DND-41 (cell line): ENCODE results near the gene C5orf52.

Source experiments
- ATAC-seq: fragments of 200-7000 bp; cut with Tn5 transposase; 3 replicates; pipeline ENCODE4 v1.9.1; 2021; ENCODE audit warnings: low read depth; ENCODE audit not compliant: insufficient read depth
- DNase-seq: peaks from one replicate; pipeline ENCODE4 v3.0.0-alpha.2; 2020
- H2AFZ ChIP-seq: 2 replicates; pipeline ENCODE4 v1.6.0; 2012; ENCODE audit warnings: low read depth, low read length
- H3K27ac ChIP-seq: 2 replicates; pipeline ENCODE4 v1.5.1; 2012; ENCODE audit warnings: low read length, inconsistent platforms
- H3K27me3 ChIP-seq: fragments of 200-600 bp; sonication (generic); 2 replicates; pipeline ENCODE4 v1.6.0; 2012; ENCODE audit warnings: low read length, mild to moderate bottlenecking, inconsistent platforms; ENCODE audit not compliant: insufficient read depth, poor library complexity
- H3K36me3 ChIP-seq: 2 replicates; pipeline ENCODE4 v1.5.1; 2012; ENCODE audit warnings: low read length, inconsistent platforms; ENCODE audit not compliant: insufficient read depth
- H3K4me1 ChIP-seq: 2 replicates; pipeline ENCODE4 v1.5.1; 2012; ENCODE audit warnings: mild to moderate bottlenecking, low read length; ENCODE audit not compliant: insufficient read depth
- H3K4me2 ChIP-seq: 2 replicates; pipeline ENCODE4 v1.6.0; 2012; ENCODE audit warnings: mild to moderate bottlenecking, moderate library complexity, low read length, inconsistent platforms; ENCODE audit not compliant: insufficient read depth
- H3K4me3 ChIP-seq, 2 experiments: fragments of 200-600 bp in 1 of 2; shearing (Covaris generic) in 1 of 2; 2 replicates each; pipeline ENCODE4 v1.5.1; 2012 to 2016; ENCODE audit warnings: inconsistent platforms in 2 of 2, low read length in 2 of 2, mild to moderate bottlenecking in 2 of 2, low read depth in 1 of 2, moderate library complexity in 1 of 2
- H3K79me2 ChIP-seq: 2 replicates; pipeline ENCODE4 v1.6.0; 2012; ENCODE audit warnings: low read length, inconsistent platforms; ENCODE audit not compliant: insufficient read depth
- H3K9ac ChIP-seq: 2 replicates; pipeline ENCODE4 v1.6.0; 2012; ENCODE audit warnings: low read depth, mild to moderate bottlenecking, inconsistent platforms, low read length, moderate library complexity
- H3K9me3 ChIP-seq: 2 replicates; pipeline ENCODE4 v1.5.1; 2012; ENCODE audit warnings: low read length, moderate library complexity, mild to moderate bottlenecking, inconsistent platforms; ENCODE audit not compliant: insufficient read depth, severe bottlenecking
- H4K20me1 ChIP-seq: 2 replicates; pipeline ENCODE4 v1.6.0; 2012; ENCODE audit warnings: low read length; ENCODE audit not compliant: insufficient read depth
- EZH2 ChIP-seq: IDR thresholded peaks from 3 replicates; pipeline ENCODE4 v1.6.1; 2012; ENCODE audit warnings: borderline replicate concordance, low read depth, mild to moderate bottlenecking, moderate library complexity, low read length, inconsistent platforms; ENCODE audit not compliant: severe bottlenecking
- TF ChIP-seq, protein P1 (sequence below): IDR thresholded peaks from 2 replicates; pipeline ENCODE4 v1.5.1; 2012; ENCODE audit warnings: borderline replicate concordance, low read length, moderate library complexity, mild to moderate bottlenecking; ENCODE audit not compliant: poor library complexity, severe bottlenecking; ENCODE audit errors: extremely low read depth

The C5orf52 gene

DNA sequence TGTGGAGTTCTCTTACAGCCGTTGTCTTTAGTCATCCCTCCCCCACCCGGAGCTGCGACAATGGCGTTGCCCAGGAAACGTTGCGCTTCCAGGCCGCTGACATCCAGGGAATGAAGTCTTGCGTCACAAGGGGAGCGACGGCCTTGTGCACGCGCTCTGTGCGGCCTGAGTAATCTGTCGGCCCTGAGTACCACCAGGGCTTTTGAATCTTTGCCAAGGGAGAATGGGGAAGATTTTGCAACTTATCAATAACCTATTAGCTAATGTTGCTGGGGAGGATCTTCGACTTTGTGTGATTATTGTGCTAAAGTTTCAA is 19.0 kb upstream of the C5orf52 start, which contains the start of gene SOX30:
Gene SOX30, minus strand, starts transcription at position 62 of the 316 bp plus-strand sequence. CDS start 360 bp downstream, outside the sequence.
- no peak within 1 kb of the TSS for H3K4me2 ChIP-seq
- no peaks in the 10 kb centered on the region for H3K27me3 ChIP-seq
- DNase-seq (no peak), ATAC-seq (no peak)
- no peak for TF ChIP-seq EZH2
- TF ChIP-seq, protein P1, sequence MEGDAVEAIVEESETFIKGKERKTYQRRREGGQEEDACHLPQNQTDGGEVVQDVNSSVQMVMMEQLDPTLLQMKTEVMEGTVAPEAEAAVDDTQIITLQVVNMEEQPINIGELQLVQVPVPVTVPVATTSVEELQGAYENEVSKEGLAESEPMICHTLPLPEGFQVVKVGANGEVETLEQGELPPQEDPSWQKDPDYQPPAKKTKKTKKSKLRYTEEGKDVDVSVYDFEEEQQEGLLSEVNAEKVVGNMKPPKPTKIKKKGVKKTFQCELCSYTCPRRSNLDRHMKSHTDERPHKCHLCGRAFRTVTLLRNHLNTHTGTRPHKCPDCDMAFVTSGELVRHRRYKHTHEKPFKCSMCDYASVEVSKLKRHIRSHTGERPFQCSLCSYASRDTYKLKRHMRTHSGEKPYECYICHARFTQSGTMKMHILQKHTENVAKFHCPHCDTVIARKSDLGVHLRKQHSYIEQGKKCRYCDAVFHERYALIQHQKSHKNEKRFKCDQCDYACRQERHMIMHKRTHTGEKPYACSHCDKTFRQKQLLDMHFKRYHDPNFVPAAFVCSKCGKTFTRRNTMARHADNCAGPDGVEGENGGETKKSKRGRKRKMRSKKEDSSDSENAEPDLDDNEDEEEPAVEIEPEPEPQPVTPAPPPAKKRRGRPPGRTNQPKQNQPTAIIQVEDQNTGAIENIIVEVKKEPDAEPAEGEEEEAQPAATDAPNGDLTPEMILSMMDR, result no peak
- H3K79me2 ChIP-seq, result no peaks in the 10 kb centered on the region
- no peaks in the 10 kb centered on the region for H3K4me1 ChIP-seq
- no peak within 1 kb of the TSS for H3K27ac ChIP-seq
- no peak within 1 kb of the TSS for H3K9ac ChIP-seq
- no peak within 1 kb of the TSS for H2AFZ ChIP-seq
- peaks cover 14% of the 10 kb centered on the region for H3K9me3 ChIP-seq
- no peaks in the 10 kb centered on the region for H3K36me3 ChIP-seq
- H3K4me3 ChIP-seq, result no peak within 1 kb of the TSS
- H4K20me1 ChIP-seq, result no peaks in the 10 kb centered on the region

DNA sequence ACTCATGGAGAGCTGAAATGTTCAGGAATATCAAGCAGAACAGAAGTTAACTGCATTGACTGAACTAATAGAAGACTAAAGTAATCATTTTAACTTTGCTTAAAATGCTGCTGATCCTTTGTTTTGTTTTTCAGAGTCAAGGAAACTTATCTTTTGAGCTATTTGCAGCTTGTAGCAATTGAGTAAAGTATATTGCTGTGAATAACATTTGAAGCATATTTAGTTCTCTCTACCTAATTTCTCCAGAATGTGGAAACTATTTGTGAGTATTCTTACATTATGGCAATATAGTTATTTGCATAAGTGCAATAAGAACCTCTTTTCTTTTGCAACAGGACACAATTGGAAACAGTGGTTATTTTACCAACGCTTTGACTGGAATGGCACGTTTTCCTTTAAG is 13.8 kb upstream of the C5orf52 start:
- TF ChIP-seq, protein P1, result no peak
- no peak for TF ChIP-seq EZH2

DNA sequence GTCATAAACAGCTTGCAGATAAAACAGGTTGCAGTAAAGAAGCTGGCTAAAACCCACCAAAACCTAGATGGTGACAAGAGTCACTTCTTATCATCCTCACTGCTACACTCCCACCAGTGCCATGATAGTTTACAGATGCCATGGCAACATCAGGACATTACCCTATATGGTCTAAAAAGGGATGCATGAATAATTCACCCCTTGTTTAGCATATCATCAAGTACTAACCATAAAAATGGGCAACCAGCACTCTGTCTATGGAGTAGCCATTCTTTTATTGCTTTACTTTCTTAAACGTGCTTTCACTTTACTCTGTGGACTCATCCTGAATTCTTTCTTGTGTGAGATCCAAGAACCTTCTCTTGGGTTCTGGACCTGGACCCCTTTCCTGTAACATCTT is 12.4 kb upstream of the C5orf52 start:
- Histone ChIP-seq H3K4me3 (no peak overlapping the region), H2AFZ (no peak overlapping the region), H3K79me2 (no peaks in the 10 kb centered on the region), H3K4me1 (no peaks in the 10 kb centered on the region), H4K20me1 (no peaks in the 10 kb centered on the region), H3K27ac (no peak overlapping the region), H3K9me3 (peaks cover 34% of the 10 kb centered on the region), H3K36me3 (no peaks in the 10 kb centered on the region), H3K9ac (no peak overlapping the region), H3K4me2 (no peak overlapping the region), H3K27me3 (no peaks in the 10 kb centered on the region)
- ATAC-seq (no peak), DNase-seq (no peak)
- TF ChIP-seq, protein P1, result no peak
- no peak for TF ChIP-seq EZH2

More for the DNA sequence above, 13.8 kb upstream of the C5orf52 start:
- Histone ChIP-seq H3K4me2 (no peak overlapping the region), H2AFZ (no peak overlapping the region), H4K20me1 (no peaks in the 10 kb centered on the region), H3K4me1 (no peaks in the 10 kb centered on the region), H3K36me3 (no peaks in the 10 kb centered on the region), H3K9ac (no peak overlapping the region), H3K4me3 (no peak overlapping the region), H3K79me2 (no peaks in the 10 kb centered on the region), H3K27ac (no peak overlapping the region), H3K27me3 (no peaks in the 10 kb centered on the region), H3K9me3 (peaks cover 34% of the 10 kb centered on the region)
- DNase-seq (no peak), ATAC-seq (no peak)
